ENCODE data around the gene ZBTB7C. TPM values are rescaled to one million over a fixed set of nuclear protein-coding genes. Genes with fewer than 3 reads are reported as not detected.

ZBTB7C gene
- 0.15 and 2.3 TPM in 2 replicates for total RNA-seq (ENCODE audit: low replicate concordance)

- Histone ChIP-seq H3F3A (ENCODE audit: low read depth) (peaks cover 31% of the 10 kb centered on the region), H3K36me3 (no peaks in the 10 kb centered on the region), H3K27me3 (peaks cover 87% of the 10 kb centered on the region), H3K79me2 (ENCODE audit: low read depth) (no peaks in the 10 kb centered on the region), H3K4me3 (peak within 1 kb of the TSS; percentile 82), H2AFZ (replicated peaks) (peak within 1 kb of the TSS; percentile 93), H3K9me3 (ENCODE audit: low read depth) (no peaks in the 10 kb centered on the region), H3K4me2 (peak within 1 kb of the TSS; percentile 91), H4K20me1 (ENCODE audit: low read depth) (peaks cover 25% of the 10 kb centered on the region), H3K9ac (no peak within 1 kb of the TSS), H3K4me1 (peaks cover 33% of the 10 kb centered on the region), H3K27ac (no peak within 1 kb of the TSS)
- DNase-seq (ENCODE audit: low spot score), result peak; percentile 86
- Mint-ChIP-seq H3K36me3 (no peaks in the 10 kb centered on the region), H3K4me3 (peak within 1 kb of the TSS; percentile 89), H3K27me3 (ENCODE audit: insufficient read depth, low read depth) (peaks cover 61% of the 10 kb centered on the region), H3K4me1 (peaks cover 25% of the 10 kb centered on the region), H3K27ac (no peak within 1 kb of the TSS), H3K9me3 (peaks cover 2% of the 10 kb centered on the region)
- TF ChIP-seq EZH2phosphoT487 (IDR thresholded peaks at IDR 0.05) (no peak), EZH2 (IDR thresholded peaks at IDR 0.05) (no peak), CTCF (IDR thresholded peaks at IDR 0.05) (no peak)
Measured at GRCh38 chr18:48408727-48409590, at the start of gene ZBTB7C. Gene ZBTB7C (minus strand): TSS chr18:48409383.

DNA sequence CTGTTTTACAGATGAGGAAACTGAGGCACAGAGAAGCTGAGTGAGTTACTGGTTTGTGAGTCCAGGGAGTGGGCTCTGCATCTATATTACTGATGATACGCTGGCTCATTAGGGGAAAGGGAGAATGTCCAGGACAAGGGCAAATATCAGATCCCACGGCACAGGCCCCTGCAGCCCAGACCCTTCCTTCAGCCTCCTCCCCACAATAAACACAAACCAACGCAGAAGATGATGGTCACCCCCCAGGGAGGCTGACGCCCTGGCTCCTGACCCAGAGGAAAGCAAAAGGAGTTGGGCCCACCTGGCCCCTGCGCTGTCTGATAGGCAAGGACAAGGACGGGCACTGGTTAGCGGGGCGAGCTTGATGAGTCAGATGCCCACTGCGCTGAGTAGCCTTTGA lies 47.7 kb upstream of the ZBTB7C start:
- Histone ChIP-seq H3F3A (ENCODE audit: low read depth) (no peaks in the 10 kb centered on the region), H4K20me1 (ENCODE audit: low read depth) (no peaks in the 10 kb centered on the region), H2AFZ (replicated peaks) (no peak overlapping the region), H3K9ac (no peak overlapping the region), H3K79me2 (ENCODE audit: low read depth) (no peaks in the 10 kb centered on the region), H3K4me3 (no peak overlapping the region), H3K27ac (no peak overlapping the region), H3K4me1 (peaks cover 9% of the 10 kb centered on the region), H3K4me2 (no peak overlapping the region), H3K27me3 (no peaks in the 10 kb centered on the region), H3K9me3 (ENCODE audit: low read depth) (no peaks in the 10 kb centered on the region), H3K36me3 (no peaks in the 10 kb centered on the region)
- TF ChIP-seq EZH2phosphoT487 (IDR thresholded peaks at IDR 0.05), result no peak
- no peak for TF ChIP-seq CTCF (IDR thresholded peaks at IDR 0.05)
- no peak for TF ChIP-seq EZH2 (IDR thresholded peaks at IDR 0.05)
- Mint-ChIP-seq H3K4me3 (no peak overlapping the region), H3K9me3 (peaks cover 2% of the 10 kb centered on the region), H3K4me1 (peaks cover 19% of the 10 kb centered on the region), H3K27me3 (ENCODE audit: insufficient read depth, low read depth) (peaks cover 12% of the 10 kb centered on the region), H3K36me3 (no peaks in the 10 kb centered on the region), H3K27ac (no peak overlapping the region)
- no peak for DNase-seq (ENCODE audit: low spot score)

- H4K20me1 ChIP-seq (ENCODE audit: low read depth), result no peaks in the 10 kb centered on the region
- Mint-ChIP-seq H3K9me3 (peaks cover 2% of the 10 kb centered on the region), H3K4me3 (peak overlapping the region; percentile 14), H3K27ac (no peak overlapping the region), H3K27me3 (ENCODE audit: insufficient read depth, low read depth) (peaks cover 14% of the 10 kb centered on the region), H3K4me1 (peaks cover 19% of the 10 kb centered on the region), H3K36me3 (no peaks in the 10 kb centered on the region)
- no peak for DNase-seq (ENCODE audit: low spot score)
- H3K4me3 ChIP-seq, result no peak overlapping the region
- no peaks in the 10 kb centered on the region for H3K79me2 ChIP-seq (ENCODE audit: low read depth)
- H3K9ac ChIP-seq, result no peak overlapping the region
- no peaks in the 10 kb centered on the region for H3F3A ChIP-seq (ENCODE audit: low read depth)
- H3K36me3 ChIP-seq, result no peaks in the 10 kb centered on the region
- TF ChIP-seq CTCF (IDR thresholded peaks at IDR 0.05), result no peak
- TF ChIP-seq EZH2 (IDR thresholded peaks at IDR 0.05), result no peak
- no peak for TF ChIP-seq EZH2phosphoT487 (IDR thresholded peaks at IDR 0.05)
- H3K4me1 ChIP-seq, result peaks cover 9% of the 10 kb centered on the region
- no peaks in the 10 kb centered on the region for H3K27me3 ChIP-seq
- H3K9me3 ChIP-seq (ENCODE audit: low read depth), result no peaks in the 10 kb centered on the region
- H3K27ac ChIP-seq, result no peak overlapping the region
- no peak overlapping the region for H2AFZ ChIP-seq (replicated peaks)
- H3K4me2 ChIP-seq, result no peak overlapping the region
Measured at GRCh38 chr18:48455555-48456478, 46.6 kb upstream of the ZBTB7C start.
